ENCODE data around the gene PDE10A.
"Not testable (repeated sequence)": the region's sequence is repeated elsewhere in the genome, so short reads cannot be mapped to it uniquely, and the experiment has no call there.

Gene PDE10A

DNA sequence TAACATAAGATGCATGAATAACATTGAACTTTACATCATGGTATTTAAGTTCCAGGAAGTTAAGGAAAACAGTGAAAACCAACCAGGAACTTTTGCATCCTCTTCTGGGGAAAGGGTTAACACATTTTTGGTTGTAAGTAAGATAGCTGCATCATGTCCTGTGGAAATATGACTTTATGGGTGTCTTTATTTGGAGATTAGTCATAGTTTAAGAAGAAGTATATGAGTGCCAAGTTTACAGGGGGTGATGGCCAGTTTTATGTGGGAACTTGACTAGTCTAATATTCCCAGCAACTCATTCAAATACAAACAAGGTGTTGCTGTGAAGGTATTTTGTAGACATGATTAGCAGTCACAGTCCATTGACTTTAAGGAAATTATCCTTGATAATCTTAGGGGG is 78.0 kb downstream of the PDE10A start:
- no peak for DNase-seq (ENCODE audit: low spot score)

DNA sequence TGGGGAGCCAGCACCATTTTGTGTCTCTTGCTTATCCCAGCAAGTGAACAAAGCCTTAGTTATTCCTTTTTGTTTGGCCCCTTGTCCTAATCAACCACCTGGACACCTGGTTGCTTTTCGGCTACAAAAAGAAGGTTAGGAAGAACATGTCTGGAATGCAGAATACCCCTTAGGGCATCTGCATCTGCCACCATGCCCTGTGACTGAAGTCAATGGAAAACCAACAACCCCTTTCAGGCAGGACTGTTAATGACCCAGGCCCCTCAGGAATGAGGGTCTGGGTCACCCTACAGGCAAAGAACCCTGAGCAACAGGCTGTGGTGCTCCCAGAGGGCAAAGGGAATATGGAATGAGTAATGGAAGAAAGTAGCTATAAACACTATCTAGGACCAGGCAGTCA is 78.5 kb downstream of the PDE10A start:
- DNase-seq (ENCODE audit: low spot score) = no peak

DNA sequence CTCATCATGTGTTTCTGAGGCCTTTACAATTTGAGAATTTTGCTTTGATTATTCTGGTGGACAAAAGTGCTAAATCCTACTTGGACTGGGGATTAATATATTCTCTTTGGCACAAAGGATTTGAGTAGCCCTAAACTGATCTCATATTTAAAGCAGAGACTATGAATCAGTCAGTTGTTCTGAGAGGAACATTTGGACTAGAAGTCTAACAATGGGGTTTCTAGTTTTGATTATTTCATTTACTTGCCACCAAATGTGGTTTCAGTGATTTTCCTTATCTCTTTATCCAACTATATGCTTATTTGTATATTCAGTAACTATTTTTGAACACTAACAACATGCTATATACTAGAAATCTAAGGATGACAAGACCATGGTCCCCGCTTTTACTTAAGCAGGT is 81.4 kb downstream of the PDE10A start:
- no peak for DNase-seq (ENCODE audit: low spot score)

DNA sequence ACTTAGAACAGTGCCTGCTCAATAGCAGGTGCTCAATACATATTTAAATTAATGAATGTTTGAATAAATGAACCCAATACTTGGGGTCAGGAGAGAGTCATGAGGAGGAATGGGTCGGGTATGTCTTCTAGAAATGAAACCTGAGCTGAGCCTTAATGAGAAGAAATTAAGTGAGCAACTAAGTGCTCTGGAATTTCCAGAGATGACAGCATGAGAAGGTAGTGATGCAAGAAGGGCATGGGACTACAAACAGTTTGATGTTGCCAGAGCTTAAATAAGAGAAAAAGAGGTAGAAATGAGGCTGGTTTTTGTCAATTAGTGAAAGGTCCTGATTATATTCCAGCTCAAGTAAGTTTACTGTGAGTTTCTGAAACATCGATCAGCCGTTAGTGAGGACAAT is 82.9 kb downstream of the PDE10A start:
- no peak for DNase-seq (ENCODE audit: low spot score)

DNA sequence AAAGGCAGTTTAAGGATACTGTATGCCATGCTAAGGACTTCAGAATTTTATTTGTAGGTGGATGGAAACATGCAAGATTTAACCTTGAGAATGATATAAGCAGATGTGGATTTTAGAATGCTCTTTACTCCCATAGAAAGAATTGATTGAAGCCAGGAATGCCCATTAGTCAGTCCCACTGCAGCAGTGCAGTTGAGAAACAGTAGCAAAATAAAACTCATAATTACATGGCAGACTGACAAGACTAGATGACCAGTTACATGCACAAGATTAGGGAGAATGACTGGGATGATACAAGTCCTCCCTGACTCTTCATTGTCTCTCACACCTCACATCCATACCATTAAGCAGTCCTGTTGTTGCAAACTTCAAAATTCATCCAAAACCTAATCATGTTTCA is 83.9 kb downstream of the PDE10A start:
- DNase-seq (ENCODE audit: low spot score) = no peak

DNA sequence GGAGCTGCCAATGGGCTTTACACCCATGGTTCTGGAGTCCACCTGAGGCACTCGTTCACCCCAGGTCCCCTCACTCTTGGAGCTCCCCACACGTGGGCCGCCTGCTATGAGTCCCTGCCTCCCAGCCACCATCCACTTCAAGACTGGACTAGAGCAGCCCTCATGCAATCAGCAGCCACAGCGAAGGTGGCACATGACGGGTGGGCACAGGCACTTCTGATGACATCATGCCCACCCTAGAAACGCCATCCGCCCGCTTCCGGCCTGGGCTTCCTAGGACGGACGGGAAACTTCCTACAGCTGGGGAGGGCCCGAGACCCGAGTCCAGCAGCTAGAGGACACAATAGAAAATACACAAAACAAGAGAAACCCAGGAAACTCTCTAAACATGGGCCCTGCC is 85.5 kb downstream of the PDE10A start:
- no peak for DNase-seq (ENCODE audit: low spot score)

DNA sequence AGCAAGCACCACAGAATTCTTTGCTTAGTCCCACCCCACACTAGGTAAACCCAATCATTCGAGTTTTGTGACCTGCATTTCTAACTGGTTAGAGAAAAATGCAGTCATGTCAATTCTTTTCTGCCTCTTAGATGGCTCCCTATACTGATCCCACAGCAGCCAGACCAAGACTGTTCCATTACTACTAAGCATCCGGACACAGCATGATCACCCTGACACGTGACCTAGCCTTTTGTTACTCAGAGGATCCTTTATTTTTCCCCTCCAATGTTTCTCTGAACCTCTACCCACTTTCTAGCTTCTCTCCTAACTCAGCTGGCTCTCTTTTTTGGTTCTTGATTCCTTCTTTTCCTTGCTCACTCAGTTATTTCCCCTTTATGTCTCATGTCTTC is 87.9 kb downstream of the PDE10A start:
- no peak for DNase-seq (ENCODE audit: low spot score)

DNA sequence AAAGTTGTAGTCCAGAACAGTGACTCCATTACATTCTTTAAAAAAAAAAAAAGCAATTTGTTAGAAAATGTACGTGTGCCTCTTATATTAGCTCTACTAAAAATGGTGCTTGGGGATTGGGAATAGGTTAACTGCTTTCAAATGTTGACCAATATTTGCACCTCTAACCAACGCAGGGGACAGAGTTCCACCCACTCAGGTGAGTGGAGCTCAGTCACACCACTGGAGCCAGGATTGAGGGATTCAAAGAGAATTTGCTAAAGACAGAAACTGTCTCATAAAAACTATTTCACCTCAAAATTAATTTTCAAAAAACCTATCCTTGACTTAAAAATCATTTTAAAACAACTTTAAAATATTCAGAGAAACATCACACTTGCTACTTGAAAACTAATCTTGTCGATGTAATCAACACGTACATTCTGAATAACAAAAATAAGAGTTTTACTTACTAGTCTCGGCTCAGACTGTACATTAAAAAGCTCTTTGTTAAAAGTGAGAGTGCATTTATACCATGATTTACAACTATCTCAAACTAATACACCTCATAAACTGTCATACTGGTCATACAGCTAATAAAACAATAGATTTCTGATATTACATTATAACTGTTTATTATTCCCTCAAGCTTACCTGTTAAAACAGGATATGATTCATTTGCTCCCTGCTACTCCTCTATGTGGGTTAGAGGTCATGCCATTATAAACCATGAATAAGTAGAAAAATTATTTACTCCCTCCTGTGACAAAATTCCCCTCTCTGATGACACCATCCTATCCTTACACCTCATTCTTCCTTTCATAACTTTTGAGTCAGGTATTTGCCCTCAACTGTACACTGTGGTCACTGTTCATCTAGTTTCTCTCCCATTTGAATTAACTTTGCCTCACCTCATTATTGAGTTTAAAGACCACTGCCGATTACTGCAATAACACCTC is 88.6 kb downstream of the PDE10A start:
- no peak for DNase-seq (ENCODE audit: low spot score)

DNA sequence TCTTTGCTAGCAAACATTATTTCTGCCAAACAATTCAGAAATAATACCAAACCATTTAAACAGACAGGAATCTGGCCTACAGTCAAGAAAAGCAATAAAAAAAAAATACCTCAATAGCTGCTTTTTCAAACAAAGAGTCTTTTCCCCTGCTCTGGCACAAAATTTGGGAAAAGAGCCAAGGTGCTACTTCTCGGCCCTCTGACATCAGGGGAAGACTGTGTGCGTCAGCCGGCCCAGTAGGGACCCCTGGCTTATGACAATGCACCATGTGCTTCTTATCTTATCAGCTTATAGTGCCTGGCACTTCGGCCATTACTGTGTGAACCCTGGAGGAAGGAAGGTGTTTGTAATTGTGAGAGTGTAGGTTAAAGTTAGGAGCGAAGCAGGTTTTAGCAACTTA is 89.4 kb downstream of the PDE10A start:
- peak; percentile 13 for DNase-seq (ENCODE audit: low spot score)

DNA sequence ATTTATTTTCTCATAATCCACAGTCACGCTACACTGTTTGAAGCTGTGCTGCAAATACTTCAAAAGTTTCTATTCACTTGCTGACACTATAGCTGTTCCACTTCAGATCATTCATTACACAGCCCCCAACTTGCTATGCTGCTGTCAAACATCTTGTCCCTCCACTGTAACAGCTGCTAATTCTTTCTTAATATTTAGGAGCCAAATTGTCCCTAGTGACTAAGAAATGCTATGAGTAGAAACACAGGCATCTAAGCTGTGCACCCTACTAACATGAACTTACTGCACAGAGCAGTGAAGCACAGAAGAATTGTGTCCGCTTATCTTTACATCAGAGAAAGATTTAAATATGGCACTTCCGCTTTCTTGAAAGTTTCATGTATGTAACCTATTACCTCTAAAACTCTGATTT is 91.3 kb downstream of the PDE10A start:
- no peak for DNase-seq (ENCODE audit: low spot score)

DNA sequence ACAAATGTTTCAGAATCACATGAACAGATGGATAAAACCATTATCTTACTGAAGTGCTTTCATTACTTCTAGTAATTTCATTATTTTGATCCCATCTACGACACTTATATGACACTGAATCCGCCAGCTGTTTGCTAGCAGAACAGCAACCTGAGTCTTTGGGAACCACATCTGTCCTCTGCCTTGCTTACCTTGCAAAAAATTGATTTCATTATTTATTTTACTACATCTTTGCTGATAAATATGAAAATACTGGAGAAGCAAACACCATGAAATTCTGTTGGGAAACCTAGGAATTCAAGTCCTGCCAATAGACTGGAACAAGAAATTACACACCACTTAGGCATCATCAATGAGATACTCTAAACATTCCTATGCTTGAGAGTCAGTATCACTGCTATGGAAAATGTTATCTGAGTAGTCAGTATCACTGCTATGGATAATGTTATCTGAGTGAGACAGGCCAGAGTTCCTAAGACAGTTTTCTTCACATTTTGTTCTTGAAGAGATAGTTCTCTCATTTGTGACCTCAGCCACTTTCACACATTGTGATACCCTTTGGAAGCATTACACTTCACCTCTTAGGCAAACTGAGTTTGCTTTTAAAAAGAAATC is 91.9 kb downstream of the PDE10A start:
- no peak for DNase-seq (ENCODE audit: low spot score)

DNA sequence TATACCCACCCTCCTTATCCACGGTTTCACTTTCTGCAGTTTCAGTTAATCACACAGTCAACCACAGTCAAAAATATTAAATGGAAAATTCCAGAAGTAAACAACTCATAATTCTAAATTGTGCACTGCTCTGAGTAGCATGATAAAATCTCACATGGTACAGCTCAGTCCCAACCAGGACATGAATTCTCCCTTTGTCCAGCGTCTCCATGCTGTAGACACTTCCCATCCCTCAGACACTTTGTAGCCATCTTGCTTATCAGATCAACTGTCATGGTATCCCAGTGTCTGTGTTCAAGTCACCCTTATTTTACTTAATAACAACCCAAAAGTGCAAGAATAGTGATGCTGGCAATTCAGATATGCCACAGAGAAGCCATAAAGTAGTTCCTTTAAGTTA is 94.7 kb downstream of the PDE10A start:
- peak; percentile 9 for DNase-seq (ENCODE audit: low spot score)

DNA sequence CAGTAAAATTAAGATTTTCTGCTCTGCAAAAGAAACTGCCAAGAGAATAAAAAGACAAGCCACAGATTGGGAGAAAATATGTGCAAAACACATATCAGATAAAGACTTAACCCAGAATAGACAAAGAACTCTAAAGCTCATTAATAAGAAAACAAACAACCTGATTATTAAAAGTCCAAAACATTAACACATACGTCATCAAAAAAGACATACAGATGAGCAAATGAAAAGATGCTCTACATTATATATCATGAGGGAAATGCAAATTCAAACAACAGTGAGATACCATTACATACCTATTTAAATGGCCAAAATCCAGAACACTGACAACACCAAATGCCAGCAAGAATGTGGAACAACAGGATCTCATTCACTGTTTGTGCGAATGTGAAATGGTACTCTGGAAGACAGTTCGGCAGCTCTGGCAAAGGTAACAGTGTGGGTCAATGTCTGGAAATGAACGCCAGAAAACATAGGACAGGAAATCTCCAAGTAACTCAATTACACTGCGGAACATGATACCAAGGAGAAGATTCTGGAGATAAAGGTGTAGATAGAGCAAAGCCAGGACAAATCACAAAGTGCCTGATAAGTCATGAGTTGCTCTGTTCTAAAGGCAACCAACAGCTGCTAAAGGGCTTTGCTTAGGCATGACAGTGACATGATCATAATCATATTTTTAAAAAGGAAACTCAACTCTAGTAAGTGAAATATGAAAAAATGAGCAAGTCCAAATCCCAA is 96.8 kb downstream of the PDE10A start:
- DNase-seq (ENCODE audit: low spot score) = no peak

DNA sequence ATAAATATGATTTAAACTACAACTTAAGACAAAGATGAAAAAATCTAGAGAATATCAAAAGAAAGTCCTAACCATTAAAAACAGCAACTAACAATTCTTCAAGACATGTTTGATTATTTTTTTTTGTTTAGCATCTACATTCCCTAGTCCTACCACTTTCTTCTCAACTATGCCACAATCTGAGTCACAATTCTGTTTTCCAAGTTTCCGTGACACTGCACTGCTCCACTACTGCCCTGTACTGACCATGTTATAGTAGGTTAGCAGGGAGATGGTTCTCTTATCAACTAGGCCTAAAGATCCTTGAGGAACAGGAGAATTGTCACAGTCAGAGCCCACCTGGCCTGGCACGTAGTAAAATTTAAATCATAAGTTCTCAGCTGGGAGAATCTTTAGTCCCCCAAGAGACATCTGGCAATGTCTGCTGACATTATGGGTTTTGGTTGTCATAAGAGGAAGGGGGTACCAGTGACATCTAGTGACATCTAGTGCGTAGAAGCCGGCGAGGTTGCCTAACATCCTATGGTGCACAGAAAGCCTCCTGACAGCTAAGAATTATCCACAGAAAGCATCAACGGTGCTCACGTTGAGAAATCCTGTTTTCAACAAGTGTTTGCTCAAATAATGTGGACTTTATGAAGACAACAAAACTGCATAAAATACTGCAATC is 100.5 kb downstream of the PDE10A start:
- DNase-seq (ENCODE audit: low spot score) = no peak

DNA sequence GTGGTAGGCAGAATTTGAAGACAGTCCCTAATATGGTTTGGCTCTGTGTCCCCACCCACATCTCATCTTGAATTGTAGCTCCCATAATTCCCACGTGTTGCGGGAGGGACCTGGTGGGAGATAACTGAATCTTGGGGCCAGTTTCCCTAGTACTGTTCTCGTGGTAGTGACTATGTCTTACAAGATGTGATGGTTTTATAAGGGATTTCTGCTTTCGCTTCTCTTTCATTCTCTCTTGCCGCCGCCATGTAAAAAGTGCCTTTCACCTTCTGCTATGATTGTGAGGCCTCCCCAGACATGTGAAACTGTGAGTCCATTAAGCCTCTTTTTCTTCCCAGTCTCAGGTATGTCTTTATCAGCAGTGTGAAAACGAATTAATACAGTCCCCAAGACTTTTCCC is 103.4 kb downstream of the PDE10A start:
- DNase-seq (ENCODE audit: low spot score) = no peak

DNA sequence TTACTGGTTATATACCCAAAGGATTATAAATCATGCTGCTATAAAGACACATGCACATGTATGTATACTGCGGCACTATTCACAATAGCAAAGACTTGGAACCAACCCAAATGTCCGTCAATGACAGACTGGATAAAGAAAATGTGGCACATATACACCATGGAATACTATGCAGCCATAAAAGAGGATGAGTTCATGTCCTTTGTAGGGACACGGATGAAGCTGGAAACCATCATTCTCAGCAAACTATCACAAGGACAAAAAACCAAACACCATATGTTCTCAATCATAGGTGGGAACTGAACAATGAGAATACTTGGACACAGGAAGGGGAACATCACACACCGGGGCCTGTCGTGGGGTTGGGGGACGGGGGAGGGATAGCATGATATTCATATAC is 104.9 kb downstream of the PDE10A start:
- not testable (repeated sequence) for DNase-seq (ENCODE audit: low spot score)

DNA sequence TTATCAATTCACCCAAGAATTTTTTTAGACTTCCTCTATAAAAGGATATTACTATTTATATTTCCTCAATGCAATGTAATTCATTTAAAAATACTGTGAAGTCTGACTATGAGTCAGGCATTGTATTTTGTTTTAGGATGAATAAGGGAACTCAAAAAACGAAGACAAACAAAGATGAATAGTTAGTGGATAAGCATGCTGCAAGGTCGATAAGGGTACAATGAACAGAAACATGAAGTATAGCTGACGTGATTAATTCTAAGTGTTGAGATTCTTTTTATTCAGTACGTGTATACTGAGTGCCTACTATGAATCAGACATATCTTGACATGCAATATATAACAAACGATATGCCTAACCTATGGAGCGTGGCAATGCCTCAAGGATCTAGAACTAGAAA is 105.4 kb downstream of the PDE10A start:
- DNase-seq (ENCODE audit: low spot score) = no peak

DNA sequence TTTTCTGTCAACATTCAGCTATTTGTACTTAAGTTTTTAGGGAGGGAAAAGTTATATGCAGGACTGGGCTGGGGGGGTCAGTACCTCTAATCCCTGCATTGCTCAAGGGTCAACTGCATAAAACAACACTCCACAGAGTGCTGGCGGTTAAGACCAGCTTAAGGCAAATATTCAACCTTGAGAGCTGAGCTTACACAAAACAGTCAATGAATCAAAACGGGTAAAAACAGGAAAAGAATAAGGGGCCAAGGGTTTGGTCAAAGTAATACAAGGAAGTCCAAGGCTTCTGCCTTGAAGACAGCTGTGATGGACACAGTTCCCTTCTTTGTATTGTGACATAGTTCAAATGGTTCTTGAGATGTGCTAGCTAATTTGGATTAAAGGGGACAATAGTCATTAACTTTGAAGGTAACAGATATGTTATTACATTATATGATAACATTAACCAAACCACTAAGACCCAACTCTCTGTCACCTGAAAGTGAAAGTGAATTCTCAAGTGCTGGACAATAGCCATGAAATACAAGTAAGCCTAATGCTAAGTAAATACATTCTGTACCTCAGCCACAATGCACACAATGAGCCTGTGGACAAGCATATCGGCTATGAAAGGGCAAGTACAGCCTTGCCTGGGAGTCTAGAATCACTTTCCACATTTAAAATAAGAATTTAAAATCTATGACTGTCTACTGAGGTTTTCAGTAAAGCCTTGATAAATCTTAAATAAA is 106.8 kb downstream of the PDE10A start:
- DNase-seq (ENCODE audit: low spot score) = no peak

DNA sequence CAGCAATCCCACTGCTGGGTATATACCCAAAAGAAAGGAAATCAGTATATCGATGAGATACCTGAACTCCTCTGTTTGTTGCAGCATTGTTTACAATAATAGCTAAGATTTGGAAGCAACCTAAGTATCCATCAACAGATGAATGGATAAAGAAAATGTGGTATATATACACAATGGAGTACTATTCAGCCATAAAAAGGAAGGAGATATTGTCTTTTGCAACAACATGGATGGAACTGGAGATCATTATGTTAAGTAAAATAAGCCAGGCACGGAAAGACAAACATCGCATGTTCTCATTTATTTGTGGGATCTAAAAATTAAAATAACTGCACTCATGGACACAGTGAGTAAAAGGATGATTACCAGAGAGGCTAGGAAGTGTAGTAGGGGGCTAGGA is 108.4 kb downstream of the PDE10A start:
- DNase-seq (ENCODE audit: low spot score) = not testable (repeated sequence)

DNA sequence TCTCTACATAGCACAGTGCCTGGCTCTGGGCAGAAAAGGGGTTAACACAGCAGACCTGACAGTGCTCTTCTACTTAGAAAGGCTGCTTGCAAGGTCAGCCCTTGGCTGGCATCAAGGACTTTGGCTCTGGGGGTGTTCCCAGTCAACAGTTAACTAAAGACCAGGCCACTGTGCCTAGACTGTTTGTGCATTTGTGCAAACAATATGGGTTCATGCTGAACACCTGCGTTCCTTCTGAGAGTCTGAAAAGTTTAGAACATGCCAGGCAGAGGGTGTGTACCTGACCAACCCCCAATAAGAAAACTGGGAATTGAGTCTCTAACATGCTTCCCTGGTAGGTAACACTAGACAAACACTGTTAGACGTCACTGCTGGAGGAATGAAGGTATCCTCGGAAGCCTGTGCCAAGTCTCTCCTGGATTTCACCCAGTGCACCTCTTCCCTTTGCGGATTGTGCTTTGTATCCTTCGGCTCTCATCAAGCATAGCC is 110.7 kb downstream of the PDE10A start:
- DNase-seq (ENCODE audit: low spot score) = no peak

DNA sequence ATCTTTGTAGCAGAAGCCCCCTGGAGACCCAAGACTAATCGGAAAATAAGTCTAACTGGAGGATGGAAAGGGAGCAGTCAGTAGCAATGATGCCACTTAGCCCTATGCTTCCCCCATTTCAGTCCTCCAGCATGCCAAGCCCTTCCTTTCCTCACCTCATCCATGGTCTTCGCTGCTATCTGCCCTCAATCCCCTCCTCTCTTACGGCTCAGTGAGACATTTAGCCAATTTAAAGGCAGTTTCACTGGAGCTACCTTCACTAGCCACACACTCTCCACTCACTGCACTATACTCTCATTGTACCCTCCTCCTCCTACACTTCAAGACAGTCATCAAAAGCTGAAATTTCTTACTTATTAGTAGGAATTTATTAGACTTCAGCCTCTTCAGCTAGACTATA is 111.2 kb downstream of the PDE10A start:
- DNase-seq (ENCODE audit: low spot score) = no peak

DNA sequence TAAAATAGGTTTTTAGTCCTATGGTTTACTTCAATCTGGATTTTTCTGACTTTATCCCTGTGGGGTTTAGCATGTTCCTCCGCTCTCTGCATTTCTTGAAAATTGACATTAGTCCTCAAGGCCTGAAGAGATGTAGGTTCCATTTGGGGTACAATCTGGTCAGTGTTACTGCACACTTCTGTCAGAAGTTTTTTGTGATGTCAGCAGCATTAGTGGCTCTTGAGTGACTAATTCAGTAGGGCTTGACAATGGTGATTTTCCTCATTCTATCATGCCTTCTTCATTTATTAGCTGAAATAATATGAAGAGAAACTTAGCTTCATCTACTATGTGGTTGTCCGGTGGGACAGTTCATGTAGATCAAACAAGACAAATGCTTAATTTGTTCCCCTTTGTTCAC is 114.6 kb downstream of the PDE10A start:
- DNase-seq (ENCODE audit: low spot score) = no peak

Data from COLO829 (cell line).